ENCODE results near the gene CLDN6. TPM values are rescaled to one million over a fixed set of nuclear protein-coding genes. Genes with fewer than 3 reads are reported as not detected.
"Not testable (repeated sequence)": the region's sequence is repeated elsewhere in the genome, so short reads cannot be mapped to it uniquely, and the experiment has no call there.

Gene CLDN6
- polyA plus RNA-seq, 4 donors = 1.1 to 38.0 (median 32.7) TPM

DNA sequence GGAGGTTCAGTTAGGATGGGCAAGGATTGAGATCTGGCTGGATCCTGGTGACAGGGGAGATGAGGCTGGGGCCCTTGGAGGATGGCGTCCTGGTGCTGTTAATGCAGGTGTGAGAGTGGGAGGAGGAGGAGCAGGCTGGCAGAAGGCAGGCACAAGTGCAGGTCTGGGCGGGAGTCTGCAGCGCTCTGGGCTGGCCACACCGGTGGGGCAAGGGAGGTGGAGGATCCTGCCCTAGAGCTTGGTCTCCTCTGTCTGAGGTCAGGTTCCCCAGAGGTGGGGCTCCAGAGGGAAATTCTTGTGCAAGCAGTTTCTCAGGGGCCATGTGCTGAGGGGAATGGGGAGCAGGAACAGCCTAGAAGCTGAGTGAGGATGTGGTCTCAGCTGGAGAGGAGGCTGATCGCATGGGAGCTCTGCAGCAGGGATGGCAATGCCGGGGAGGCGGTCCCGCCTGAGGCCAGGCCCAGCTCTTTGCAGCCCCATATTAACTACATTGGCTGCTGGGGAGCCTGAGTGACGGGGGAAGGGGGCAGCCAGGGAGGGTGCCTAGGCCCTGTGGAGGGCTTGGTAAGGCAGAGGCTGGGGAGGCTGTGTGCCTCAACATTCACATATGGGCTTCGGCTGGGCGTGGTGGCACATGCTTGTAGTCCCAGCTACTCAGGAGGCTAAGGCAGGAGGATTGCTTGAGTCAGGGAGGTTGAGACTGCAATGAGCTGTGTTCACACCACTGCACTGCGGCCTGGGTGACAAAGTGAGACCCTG lies 34.8 kb upstream of the CLDN6 start:
- not testable (repeated sequence) for DNase-seq (ENCODE audit: low read depth in 4 of 4, low spot score in 3 of 4)

DNA sequence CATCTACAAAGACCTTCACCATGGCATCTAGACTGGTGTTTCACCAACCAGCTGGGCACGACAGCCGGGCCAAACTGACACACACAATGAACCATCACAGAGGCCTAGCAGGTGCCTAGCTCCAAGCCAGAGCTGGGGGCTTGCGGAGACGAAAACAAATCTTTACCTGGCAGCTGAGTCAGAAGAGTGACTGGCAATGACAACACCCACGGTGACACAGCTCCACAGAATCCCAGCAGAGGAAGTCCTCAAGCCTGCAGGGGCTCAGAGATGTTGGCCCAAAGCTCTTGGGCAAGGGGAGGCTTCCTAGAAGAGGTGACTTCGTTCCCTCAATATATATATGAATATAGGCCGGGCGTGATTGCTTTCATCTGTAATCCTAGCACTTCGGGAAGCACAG lies 33.5 kb upstream of the CLDN6 start:
- no peak for DNase-seq (ENCODE audit: low read depth in 4 of 4, low spot score in 3 of 4)

DNA sequence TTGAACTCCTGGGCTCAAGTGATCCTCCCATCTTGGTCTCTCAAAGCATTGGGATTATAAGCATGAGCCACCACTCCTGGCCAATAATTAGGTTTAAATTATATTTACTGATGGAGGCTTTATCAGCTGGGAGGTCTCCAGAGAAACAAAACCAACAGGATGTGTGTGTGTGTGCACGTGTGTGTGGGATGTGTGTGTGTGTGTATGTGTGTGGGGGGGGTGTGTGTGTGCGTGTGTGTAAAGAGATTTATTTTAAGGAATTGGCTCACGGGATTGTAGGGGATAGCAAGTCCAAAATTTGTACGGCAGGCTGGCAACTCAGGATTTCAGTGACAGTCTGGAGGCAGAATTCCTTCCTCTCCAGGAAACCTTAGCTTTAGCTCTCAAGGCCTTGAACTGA lies 33.0 kb upstream of the CLDN6 start:
- no peak for DNase-seq (ENCODE audit: low read depth in 4 of 4, low spot score in 3 of 4)

DNA sequence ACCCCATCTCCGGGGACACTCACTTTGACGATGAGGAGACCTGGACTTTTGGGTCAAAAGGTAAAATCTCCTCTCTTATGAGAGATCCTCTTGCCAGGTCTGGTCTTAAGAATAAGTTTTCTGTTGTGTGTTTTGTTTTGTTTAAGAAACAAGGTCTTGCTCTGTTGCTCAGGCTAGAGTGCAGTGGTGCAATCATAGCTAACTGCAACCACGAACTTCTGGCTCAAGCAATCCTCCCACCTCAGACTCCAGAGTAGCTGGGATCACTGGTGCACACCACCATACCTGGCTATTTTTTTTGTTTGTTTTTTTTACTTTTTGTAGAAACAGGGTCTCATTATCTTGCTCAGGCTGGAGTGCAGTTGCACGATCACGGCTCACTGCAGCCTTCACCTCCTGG lies 32.5 kb upstream of the CLDN6 start:
- no peak for DNase-seq (ENCODE audit: low read depth in 4 of 4, low spot score in 3 of 4)

DNA sequence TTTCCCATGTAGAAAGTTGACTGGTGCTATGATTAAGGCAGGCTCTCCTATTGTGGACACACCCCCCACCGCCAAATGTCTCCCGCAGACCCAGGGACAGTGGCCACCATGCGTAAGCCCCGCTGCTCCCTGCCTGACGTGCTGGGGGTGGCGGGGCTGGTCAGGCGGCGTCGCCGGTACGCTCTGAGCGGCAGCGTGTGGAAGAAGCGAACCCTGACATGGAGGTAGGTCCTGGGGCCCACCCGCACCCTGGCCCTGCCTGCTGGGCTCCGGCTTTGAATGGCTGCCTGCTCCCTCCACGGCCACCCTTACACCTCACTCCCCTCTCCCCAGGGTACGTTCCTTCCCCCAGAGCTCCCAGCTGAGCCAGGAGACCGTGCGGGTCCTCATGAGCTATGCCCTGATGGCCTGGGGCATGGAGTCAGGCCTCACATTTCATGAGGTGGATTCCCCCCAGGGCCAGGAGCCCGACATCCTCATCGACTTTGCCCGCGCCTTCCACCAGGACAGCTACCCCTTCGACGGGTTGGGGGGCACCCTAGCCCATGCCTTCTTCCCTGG lies 32.0 kb upstream of the CLDN6 start:
- no peak for DNase-seq (ENCODE audit: low read depth in 4 of 4, low spot score in 3 of 4)

DNA sequence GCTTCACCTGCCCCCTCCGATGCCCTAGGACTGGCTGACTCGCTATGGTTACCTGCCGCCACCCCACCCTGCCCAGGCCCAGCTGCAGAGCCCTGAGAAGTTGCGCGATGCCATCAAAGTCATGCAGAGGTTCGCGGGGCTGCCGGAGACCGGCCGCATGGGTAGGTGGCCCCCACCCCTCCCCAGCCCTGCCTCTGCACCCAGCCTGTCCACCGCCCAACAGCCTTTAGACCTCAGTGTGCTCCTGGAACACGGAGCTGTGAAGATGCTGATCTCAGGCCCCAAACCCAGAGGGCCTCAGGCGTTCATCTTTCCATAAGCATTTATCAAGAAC lies 29.4 kb upstream of the CLDN6 start:
- no peak for DNase-seq (ENCODE audit: low read depth in 4 of 4, low spot score in 3 of 4)

DNA sequence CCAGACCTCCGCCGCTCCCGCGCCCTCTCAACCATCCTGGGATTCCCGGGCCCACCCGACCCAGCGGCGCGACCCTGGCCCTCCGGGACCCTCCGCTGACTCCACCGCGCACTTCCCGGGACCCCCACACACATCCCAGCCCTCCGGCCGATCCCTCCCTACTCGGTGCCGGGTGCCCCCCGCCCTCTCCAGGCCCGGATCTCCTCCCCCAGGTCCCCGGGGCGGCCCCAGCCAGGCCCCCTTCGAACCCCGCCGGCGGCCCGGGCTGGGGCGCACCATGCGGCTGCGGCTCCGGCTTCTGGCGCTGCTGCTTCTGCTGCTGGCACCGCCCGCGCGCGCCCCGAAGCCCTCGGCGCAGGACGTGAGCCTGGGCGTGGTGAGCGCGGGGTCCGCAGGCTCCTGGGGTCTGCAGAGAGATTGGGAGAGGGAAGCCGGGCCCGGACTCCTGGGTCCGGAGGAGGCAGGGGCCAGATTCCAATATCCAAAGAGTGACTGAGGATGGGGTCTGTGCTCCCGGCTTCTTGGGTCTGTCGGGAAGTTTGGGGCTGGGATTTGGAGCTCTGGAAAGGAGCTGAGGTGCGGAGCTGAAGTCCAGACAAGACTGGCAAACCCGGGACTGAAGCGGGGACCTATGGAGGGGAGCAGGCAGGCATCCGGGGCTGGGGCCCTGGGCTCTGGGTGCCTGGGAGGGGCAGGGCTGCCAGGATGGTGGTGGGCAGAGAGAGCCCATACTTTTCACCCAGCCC lies 28.8 kb upstream of the CLDN6 start:
- no peak for DNase-seq (ENCODE audit: low read depth in 4 of 4, low spot score in 3 of 4)

DNA sequence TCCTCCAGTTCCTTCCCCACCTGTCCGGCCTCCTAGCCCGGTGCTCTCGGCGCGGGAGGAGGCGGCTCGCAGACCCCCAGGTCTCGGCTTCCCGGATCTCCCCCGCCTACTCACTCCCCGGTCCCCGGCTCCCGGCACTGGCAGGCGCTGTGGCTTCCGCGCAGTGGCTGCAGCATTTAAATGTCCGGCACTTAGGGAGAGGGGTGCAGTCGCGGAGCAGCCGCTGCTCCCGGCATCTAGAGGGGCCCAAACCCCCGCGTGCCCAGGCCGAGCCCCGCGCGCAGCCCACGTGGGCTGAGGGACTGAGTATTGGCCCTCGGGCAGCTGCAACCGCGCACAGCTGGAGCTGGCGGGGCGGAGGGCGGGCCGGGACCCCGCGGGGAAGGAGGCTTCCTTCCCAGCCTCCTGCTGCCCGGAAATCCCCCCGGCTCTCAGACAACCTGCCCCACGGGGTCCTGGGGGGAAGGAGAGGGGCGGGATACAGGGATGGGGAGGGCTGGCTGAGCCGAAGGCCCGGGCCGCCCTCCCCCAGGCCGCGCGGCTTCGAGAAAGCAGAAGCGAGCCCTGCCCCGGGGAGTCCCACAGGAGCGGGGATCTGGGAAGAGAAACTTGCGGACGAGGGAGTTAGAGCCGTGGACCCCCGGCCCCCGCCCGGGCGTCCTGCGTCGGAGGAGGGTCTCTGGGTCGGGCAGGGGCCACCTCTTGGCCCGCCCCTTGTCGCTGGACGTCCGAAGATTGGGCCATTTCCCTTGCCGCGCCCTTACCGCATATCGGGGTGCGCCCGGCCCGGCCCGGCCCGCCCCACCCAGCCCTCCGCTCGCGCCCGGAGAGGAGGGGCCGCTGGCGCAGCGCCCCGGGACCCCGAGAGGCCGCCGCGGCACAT lies 28.0 kb upstream of the CLDN6 start, which contains the start of gene MMP25:
TSS of gene MMP25 (plus strand) at position 804 of the 883 bp plus-strand sequence. CDS start 357 bp downstream, outside the sequence.
- no peak for DNase-seq (ENCODE audit: low read depth in 4 of 4, low spot score in 3 of 4)

DNA sequence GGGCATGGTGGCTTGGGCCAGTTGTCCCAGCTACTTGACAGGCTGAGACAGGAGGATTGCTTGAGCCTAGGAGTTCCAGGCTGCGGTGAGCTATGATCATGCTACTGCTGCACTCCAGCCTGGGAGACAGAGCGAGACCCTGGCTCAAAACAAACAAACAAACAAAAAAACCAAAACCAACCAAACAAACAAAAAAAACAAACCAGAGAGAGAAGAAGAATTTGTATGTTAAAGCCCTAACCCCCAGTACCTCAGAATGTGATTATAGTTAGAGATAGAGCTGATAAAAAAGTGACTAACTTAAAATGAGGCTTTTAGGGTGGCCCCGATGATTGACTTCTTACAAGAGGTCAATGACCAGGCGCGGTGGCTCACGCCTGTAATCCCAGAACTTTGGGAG lies 26.7 kb upstream of the CLDN6 start:
- DNase-seq (ENCODE audit: low read depth in 4 of 4, low spot score in 3 of 4) = no peak

DNA sequence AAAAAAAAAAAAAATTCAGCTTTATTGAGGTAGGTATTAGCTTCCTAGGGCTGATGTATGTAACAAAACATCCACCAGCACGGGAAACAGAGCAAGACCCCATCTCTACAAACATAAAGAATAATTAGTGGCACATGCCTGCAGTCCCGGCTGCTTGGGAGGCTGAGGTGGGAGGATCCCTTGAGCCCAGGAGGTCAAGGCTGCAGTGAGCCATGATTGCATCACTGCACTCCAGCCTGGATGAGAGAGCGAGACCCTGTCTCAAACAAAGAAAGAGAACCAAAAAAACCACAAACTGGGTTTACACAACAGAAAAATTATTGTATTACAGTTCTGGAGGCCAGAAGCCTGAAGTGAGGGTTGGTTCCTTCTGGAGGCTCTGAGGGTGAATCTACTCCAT lies 24.4 kb upstream of the CLDN6 start:
- DNase-seq (ENCODE audit: low read depth in 4 of 4, low spot score in 3 of 4) = no peak

DNA sequence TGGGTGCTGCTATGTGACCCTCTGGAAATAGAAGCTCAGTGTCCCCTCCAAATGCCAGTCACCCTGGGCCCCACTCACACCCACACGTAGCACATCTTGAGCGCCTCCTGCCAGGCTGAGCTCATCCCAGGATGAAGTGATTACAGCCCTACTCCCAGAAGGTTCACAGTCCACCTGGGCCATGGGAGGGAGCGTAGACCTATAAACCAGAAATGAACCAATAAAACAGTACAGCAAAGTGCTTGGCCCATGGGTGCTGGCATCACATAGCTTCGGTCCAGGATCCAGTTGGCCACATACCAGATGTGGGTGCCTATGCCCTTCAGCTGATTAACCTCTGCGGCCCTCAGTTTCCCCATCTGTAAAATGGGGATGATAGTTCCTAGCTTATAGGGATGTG lies 20.9 kb upstream of the CLDN6 start:
- no peak for DNase-seq (ENCODE audit: low read depth in 4 of 4, low spot score in 3 of 4)

DNA sequence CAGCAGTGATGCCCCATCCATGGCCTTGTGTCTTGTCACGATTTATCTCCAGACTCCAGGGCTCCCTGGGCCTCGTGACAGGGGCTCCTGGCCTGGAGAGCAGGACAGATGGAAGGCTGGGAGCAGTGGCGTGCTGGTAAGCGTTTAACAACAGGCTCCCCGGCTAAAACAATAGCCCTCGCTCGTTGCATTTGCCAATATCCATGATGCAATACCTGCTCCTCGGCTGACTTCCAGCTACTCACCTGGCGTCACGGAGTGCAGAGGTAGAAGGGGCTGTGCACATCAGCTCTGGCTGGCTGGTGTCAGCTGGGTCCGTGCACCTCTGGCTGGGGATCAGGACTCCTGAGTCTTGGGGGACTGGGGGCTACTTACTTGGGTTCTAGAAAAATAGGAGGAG lies 20.3 kb upstream of the CLDN6 start:
- no peak for DNase-seq (ENCODE audit: low read depth in 4 of 4, low spot score in 3 of 4)

DNA sequence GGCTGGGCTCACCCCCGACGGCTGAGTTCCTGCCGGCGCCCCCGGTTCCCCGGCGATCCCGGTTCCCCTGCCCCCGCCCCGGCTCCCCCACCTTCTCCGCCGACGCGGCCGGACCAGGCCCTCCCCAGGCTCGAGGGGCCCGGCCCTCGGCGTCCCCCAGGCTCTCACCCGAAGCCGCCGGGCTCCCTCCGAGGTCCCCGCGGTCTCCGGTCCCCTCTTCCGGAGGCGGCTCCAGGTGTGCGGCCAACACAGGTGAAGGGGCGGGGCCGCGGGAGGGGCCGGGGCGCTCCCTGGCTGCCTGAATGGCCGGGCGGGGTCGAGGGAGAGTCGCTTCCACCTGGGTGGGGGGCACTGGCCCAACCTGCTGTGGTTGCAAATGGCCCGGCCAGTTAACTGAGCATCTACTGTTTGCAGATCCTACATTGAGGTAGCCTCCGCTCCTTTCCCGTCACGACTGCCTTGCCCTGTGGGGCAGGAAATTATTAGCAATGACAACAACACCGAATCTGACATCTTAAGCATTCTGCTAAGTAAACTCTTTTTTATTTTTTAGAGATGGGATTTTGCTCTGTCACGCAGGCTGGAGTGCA lies 18.8 kb upstream of the CLDN6 start, which contains the start of gene BICDL2:
TSS of gene BICDL2 (minus strand) at position 219 of the 590 bp plus-strand sequence. CDS start 1,448 bp downstream, outside the sequence.
- DNase-seq (ENCODE audit: low read depth in 4 of 4, low spot score in 3 of 4) = no peak

DNA sequence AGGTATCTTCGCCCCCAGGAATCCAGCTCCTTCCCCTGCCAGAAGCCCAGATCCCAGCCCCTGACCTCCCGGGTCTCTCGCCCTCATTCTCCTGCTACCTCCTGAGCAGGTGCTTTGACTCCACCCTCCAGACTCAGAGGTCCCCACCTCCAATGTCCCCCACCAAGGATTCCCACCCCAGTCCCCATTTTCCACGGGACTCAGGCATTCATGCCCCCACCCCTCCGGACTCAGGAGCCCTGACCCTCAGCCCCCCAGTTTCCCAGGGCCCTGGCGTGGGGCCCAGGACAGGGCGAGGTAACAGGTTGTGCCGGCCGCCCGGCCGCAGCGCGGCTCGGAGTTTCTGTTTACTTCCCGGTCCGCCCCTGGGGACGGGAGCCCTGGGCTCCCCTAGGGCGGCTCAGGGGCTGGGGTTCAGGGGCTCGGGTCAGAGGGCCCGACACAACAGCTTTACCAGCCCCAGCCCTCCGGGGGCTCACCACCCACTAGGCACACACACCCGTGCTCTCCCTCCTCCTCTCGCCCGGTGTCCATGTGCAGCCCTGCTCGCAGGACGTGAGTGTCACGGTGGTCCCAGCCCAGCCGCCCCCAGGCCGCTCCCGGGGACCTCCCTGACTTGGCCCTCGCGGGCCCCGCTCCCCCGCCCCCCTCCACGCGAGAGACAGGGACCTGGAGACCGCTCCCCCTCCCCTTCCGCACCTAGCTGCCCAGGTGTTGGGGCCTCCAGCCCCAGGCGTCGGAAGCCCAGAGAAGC lies 18.2 kb upstream of the CLDN6 start:
- no peak for DNase-seq (ENCODE audit: low read depth in 4 of 4, low spot score in 3 of 4)

DNA sequence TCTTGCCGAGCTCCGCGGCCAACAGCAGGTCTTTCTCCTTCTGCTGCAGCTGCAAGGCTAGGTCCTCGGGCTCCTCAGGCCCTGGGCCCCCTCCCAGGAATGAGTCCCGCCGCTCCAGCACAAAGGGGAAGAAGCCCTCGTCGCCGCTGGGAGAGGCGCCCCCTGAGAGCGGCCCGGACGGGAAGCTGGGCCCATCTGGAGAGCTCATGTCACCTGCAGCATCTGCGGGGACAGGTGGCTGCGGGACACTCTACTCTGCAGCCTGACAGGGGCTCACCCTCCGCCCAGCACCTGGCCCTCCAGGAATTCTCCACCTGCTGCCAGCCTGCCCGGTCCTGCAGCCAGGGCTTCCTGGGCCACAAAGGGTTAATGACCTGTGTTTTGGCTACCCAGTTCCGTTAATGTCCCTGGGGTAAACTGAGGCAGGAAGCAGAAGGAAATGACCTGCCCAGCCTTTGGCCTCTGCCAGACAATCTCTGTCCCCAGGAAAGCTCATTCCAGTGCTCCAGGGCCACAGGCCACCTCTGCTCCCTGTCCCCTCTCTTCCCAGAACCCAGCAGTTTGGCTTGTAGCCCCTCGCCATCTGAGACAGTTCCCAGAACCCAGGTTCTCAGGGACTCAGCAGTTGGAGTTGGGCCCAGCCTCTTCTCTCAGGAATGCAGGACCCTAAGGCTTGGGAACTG lies 17.4 kb upstream of the CLDN6 start:
- DNase-seq (ENCODE audit: low read depth in 4 of 4, low spot score in 3 of 4) = no peak

DNA sequence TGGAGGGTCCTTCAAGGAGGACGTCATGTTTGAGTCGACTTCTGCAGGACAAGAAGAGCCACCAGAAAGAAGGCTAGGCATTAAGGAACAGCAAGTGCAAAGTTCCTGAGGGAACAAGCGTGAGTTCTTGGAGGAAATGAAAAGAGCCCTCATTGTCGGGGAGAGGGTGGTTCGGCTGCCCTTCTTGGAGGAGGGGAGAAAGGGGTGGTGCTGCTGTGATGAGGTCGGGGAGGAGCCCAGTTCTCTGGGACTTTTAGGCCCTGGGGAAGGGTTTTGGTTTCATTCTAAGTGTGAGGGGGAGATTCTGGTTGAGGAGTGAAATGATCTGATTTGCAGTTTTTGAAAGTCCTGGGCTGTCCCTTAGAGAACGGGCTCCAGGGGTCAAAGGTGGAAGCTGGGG lies 14.6 kb upstream of the CLDN6 start:
- DNase-seq (ENCODE audit: low read depth in 4 of 4, low spot score in 3 of 4) = no peak

DNA sequence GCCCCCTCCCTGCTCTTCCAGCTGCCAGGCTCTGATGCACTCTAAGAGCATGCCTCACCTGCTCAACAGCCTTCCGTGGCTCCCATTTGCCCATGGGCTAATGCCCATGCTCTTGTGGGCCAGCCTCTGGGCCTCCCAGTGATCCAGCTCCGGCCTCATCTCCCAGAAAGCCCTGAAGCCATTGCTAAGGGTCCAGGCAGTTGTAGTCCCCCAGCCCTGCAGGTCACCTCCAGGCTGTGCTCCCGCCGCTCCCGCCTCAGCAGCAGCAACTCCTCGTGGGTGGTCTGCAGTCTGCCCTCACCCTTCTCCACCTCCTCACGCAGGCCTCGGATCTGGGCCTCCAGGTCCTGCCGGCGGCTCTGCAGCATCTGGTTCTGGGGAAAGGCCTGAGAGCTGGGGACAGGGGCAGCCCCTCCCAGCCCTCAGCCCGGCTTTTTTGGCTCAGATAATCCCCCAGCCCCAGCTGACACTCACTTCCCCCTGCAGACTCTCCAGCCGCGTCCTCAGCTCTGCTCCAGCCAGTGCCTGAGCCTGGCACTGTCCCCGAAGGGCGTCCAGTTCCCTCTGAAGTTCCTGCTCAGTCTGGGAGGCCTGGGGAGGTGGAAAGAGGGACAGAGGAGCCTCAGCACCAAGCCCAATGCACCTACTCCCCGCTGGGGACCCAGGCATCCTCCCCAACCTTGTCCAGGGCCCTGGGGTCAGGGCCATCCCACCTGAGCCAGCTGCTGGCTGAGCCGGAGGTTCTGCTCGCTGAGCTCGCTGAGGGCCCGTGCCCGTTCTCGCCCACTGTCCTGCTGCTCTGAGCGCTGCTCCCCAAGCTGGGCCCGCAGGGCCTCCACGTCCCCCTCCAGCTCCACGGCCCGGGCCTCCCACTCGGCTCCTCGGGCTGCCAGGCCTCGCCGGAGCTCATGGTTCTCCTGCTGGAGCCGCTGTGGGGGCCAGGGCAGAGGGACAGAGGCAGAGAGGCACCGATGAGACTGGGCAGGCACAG lies 12.5 kb upstream of the CLDN6 start:
- no peak for DNase-seq (ENCODE audit: low read depth in 4 of 4, low spot score in 3 of 4)
